PC-3 (cell line): Measurements from ENCODE around the gene TBX15. TPM values are rescaled to one million over a fixed set of nuclear protein-coding genes. Genes with fewer than 3 reads are reported as not detected.

ENCODE experiments used
- ATAC-seq: fragments of 200-7000 bp; cut with Tn5 transposase; 2 replicates; pipeline ENCODE4 v1.9.1; 2020; ENCODE audit warnings: mild to moderate bottlenecking, moderate library complexity
- BruUV-seq: library from RNA; stranded (reverse); fragments of 400-500 nt; replicated peaks from 2 replicates; lab custom pipeline; 2021; lab: Mats Ljungman, UMichigan
- CTCF ChIA-PET: fragments of 300-600 bp; sonication (Branson Sonifier 250); formaldehyde crosslinking; loops from one replicate; lab custom pipeline; 2022; ENCODE audit warnings: antibody characterized with exemption; lab: Charles Lee
- POLR2A ChIA-PET: fragments of 300-600 bp; sonication (Branson Sonifier 250); formaldehyde crosslinking; loops from one replicate; lab custom pipeline; 2022; ENCODE audit warnings: antibody characterized with exemption; ENCODE audit not compliant: unreplicated experiment; lab: Charles Lee
- DNase-seq: peaks from one replicate; pipeline ENCODE4 v3.0.0-alpha.2; 2015
- H2AFZ ChIP-seq: fragments of 300-600 bp; sonication (generic); 2 replicates; pipeline ENCODE4 v1.6.0; 2016; ENCODE audit warnings: antibody characterized with exemption, low read length
- H3F3A ChIP-seq: fragments of 300-600 bp; sonication (generic); one replicate; pipeline ENCODE4 v1.6.0; 2017; ENCODE audit warnings: antibody characterized with exemption, low read length, control low read depth, mild to moderate bottlenecking; ENCODE audit not compliant: unreplicated experiment
- H3K27ac ChIP-seq: fragments of 300-600 bp; sonication (generic); 2 replicates; pipeline ENCODE4 v1.5.1; 2016; ENCODE audit warnings: mild to moderate bottlenecking, low read length
- H3K27me3 ChIP-seq: fragments of 300-600 bp; sonication (generic); 2 replicates; pipeline ENCODE4 v1.6.1; 2016; ENCODE audit warnings: low read length, mixed read lengths
- H3K36me3 ChIP-seq: fragments of 300-600 bp; sonication (generic); 2 replicates; pipeline ENCODE4 v1.6.1; 2016; ENCODE audit warnings: low read depth, mixed run types, low read length, mixed read lengths
- H3K4me1 ChIP-seq: fragments of 300-600 bp; sonication (generic); 2 replicates; pipeline ENCODE4 v1.5.1; 2016; ENCODE audit warnings: low read length; ENCODE audit not compliant: insufficient read depth
- H3K4me2 ChIP-seq: fragments of 300-600 bp; sonication (generic); 2 replicates; pipeline ENCODE4 v1.6.0; 2016; ENCODE audit warnings: low read length
- H3K4me3 ChIP-seq: fragments of 300-600 bp; sonication (generic); 2 replicates; pipeline ENCODE4 v1.5.1; 2016; ENCODE audit warnings: mild to moderate bottlenecking, low read length, mixed read lengths
- H3K79me2 ChIP-seq: fragments of 300-600 bp; sonication (generic); 2 replicates; pipeline ENCODE4 v1.6.1; 2017; ENCODE audit warnings: low read length, mixed read lengths
- H3K9ac ChIP-seq: fragments of 300-600 bp; sonication (generic); 2 replicates; pipeline ENCODE4 v1.6.0; 2016; ENCODE audit warnings: mild to moderate bottlenecking, low read length
- H3K9me2 ChIP-seq: fragments of 300-600 bp; sonication (generic); replicated peaks from 2 replicates; pipeline ENCODE4 v1.6.1; 2016; ENCODE audit warnings: mixed run types, low read length, mixed read lengths
- H3K9me3 ChIP-seq: fragments of 300-600 bp; sonication (generic); 2 replicates; pipeline ENCODE4 v1.6.1; 2016; ENCODE audit warnings: low read length, mixed read lengths
- H4K20me1 ChIP-seq: fragments of 300-600 bp; sonication (generic); 2 replicates; pipeline ENCODE4 v1.6.1; 2016; ENCODE audit warnings: low read length, mixed read lengths
- CTCF ChIP-seq: fragments of 300-600 bp; sonication (generic); conservative IDR thresholded peaks from 2 replicates; pipeline ENCODE4 v1.5.1; 2017; ENCODE audit warnings: antibody characterized with exemption, low read depth, mild to moderate bottlenecking, low read length
- EZH2 ChIP-seq: fragments of 300-600 bp; sonication (generic); IDR thresholded peaks from one replicate; pipeline ENCODE4 v1.6.1; 2017; ENCODE audit warnings: antibody characterized with exemption, mild to moderate bottlenecking, low read length; ENCODE audit not compliant: unreplicated experiment
- EZH2phosphoT487 ChIP-seq: fragments of 300-600 bp; sonication (generic); IDR thresholded peaks from 2 replicates; pipeline ENCODE4 v1.6.1; 2018; ENCODE audit warnings: mild to moderate bottlenecking, antibody characterized with exemption, low read length, borderline replicate concordance
- intact Hi-C: fragments of 100-400 bp; cut with micrococcal nuclease; formaldehyde crosslinking; loops from 2 replicates; pipeline ENCODE4 v1.9.0; 2023
- total RNA-seq: library from RNA; depleted of rRNA; stranded (reverse); fragments of >200 nt; gene quantifications from 2 replicates; pipeline ENCODE4 v1.2.3, GENCODE V29; 2014

The TBX15 gene
- total RNA-seq, 1 experiment from 2014 or later, result 0.58 TPM

GRCh38 chr1:118960567-118961136, 27.5 kb downstream of the TBX15 start:
- Histone ChIP-seq H3K36me3 (no peaks in the 10 kb centered on the region), H3K9me2 (no peaks in the 10 kb centered on the region), H3K9me3 (no peaks in the 10 kb centered on the region), H3K79me2 (no peaks in the 10 kb centered on the region), H3K4me2 (peak overlapping the region; percentile 75), H4K20me1 (no peaks in the 10 kb centered on the region), H3K27me3 (no peaks in the 10 kb centered on the region), H2AFZ (peak overlapping the region; percentile 53), H3K27ac (peak overlapping the region; percentile 96), H3K9ac (peak overlapping the region; percentile 69; the same call in 1 of the 2 replicates), H3F3A (no peaks in the 10 kb centered on the region), H3K4me3 (no peak overlapping the region), H3K4me1 (peaks cover 29% of the 10 kb centered on the region)
- POLR2A ChIA-PET, result no interaction called here
- intact Hi-C loops, result no loop called here
- no peak for TF ChIP-seq EZH2
- TF ChIP-seq EZH2phosphoT487, result no peak
- no peak for TF ChIP-seq CTCF
- DNase-seq, result peak; percentile 80
- CTCF ChIA-PET, result no interaction called here
- no TSS peak for BruUV-seq
- ATAC-seq, result peak; percentile 33

DNA sequence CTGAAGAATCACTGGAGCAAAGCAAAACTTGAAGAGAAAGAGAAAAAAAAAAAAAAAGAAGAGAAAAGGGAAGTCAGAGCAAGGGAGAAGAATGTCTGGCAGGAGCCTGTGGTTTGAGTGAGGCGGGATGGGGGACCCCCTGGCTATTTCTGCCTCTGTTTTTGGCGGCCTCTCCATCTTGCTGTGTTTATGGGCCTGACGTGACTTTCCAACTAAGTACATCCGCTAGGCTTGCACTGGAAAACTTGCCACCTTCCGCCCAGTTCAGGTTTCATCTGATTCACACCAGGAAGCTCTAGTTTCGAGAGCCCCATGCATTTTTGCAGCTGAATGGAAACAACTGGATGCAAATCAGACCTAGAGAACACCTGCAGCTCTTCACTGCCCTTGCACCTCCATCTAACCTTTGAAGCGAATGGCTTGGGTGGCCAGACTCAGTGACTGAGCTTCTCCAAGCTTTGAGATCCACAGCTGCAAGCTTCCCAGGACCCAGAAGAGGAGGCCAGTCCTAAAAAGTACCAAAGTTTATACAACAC, 28.0 kb downstream of the TBX15 start:
- no peaks in the 10 kb centered on the region for H3K9me3 ChIP-seq
- TF ChIP-seq EZH2phosphoT487 (no peak), EZH2 (no peak), CTCF (no peak)
- H3K36me3 ChIP-seq, result no peaks in the 10 kb centered on the region
- ChIA-PET POLR2A (no interaction called here), CTCF (no interaction called here)
- no peaks in the 10 kb centered on the region for H3K27me3 ChIP-seq
- H2AFZ ChIP-seq, result peak overlapping the region; percentile 53
- peak overlapping the region; percentile 69; the same call in 1 of the 2 replicates for H3K9ac ChIP-seq
- H3K9me2 ChIP-seq, result no peaks in the 10 kb centered on the region
- DNase-seq, result peak; percentile 54
- H3K27ac ChIP-seq, result peak overlapping the region; percentile 96
- no peak for ATAC-seq
- H4K20me1 ChIP-seq, result no peaks in the 10 kb centered on the region
- peak overlapping the region; percentile 75 for H3K4me2 ChIP-seq
- H3F3A ChIP-seq, result no peaks in the 10 kb centered on the region
- intact Hi-C loops, result no loop called here
- no peaks in the 10 kb centered on the region for H3K79me2 ChIP-seq
- no peak overlapping the region for H3K4me3 ChIP-seq
- H3K4me1 ChIP-seq, result peaks cover 29% of the 10 kb centered on the region
- BruUV-seq, result no TSS peak

- Histone ChIP-seq H2AFZ (no peak overlapping the region), H3K27me3 (no peaks in the 10 kb centered on the region), H3K9ac (no peak overlapping the region), H3K9me3 (no peaks in the 10 kb centered on the region), H3K4me1 (peaks cover 29% of the 10 kb centered on the region), H3K27ac (peak overlapping the region; percentile 96; the same call in 1 of the 2 replicates), H3K4me3 (no peak overlapping the region), H3K4me2 (no peak overlapping the region), H3F3A (no peaks in the 10 kb centered on the region), H3K9me2 (no peaks in the 10 kb centered on the region), H3K36me3 (no peaks in the 10 kb centered on the region), H4K20me1 (no peaks in the 10 kb centered on the region), H3K79me2 (no peaks in the 10 kb centered on the region)
- ChIA-PET CTCF (no interaction called here), POLR2A (no interaction called here)
- TF ChIP-seq EZH2phosphoT487 (no peak), CTCF (no peak), EZH2 (no peak)
- DNase-seq (no peak), ATAC-seq (no peak)
- intact Hi-C loops, result no loop called here
- no TSS peak for BruUV-seq
Observed at GRCh38 chr1:118958937-118959631, 29.1 kb downstream of the TBX15 start.
